Activated CD8-positive, alpha-beta T cell treated with anti-CD3 and anti-CD28 coated beads for 36 hours (primary cell): Measurements from ENCODE around the gene GTF2IRD1. TPM values are rescaled to one million over a fixed set of nuclear protein-coding genes. Genes with fewer than 3 reads are reported as not detected.
"Not testable (repeated sequence)": the region's sequence is repeated elsewhere in the genome, so short reads cannot be mapped to it uniquely, and the experiment has no call there.

Experiments
- ATAC-seq: fragments of 200-7000 bp; cut with Tn5 transposase; one replicate; pipeline ENCODE4 v1.10.0; 2021; ENCODE audit warnings: mild to moderate bottlenecking, moderate library complexity
- CTCF ChIA-PET: fragments of 350-600 bp; sonication (Branson Sonifier 250); formaldehyde crosslinking; loops from one replicate; lab custom pipeline; 2021; ENCODE audit warnings: antibody characterized with exemption; lab: Charles Lee
- POLR2A ChIA-PET: fragments of 350-600 bp; sonication (Branson Sonifier 250); formaldehyde crosslinking; loops from one replicate; lab custom pipeline; 2021; ENCODE audit warnings: antibody characterized with exemption; lab: Charles Lee
- DNase-seq: peaks from one replicate; pipeline ENCODE4 v3.0.0-alpha.2; 2020
- H3K27ac Mint-ChIP-seq: one replicate; pipeline ENCODE4 v1.8.0; 2021; ENCODE audit warnings: mild to moderate bottlenecking, mixed read lengths
- H3K27me3 Mint-ChIP-seq: one replicate; pipeline ENCODE4 v1.8.0; 2021; ENCODE audit warnings: mixed read lengths
- H3K36me3 Mint-ChIP-seq: one replicate; pipeline ENCODE4 v1.8.0; 2021; ENCODE audit warnings: low read depth, mixed read lengths
- H3K4me1 Mint-ChIP-seq: one replicate; pipeline ENCODE4 v1.8.0; 2021; ENCODE audit warnings: low read depth, mixed read lengths
- H3K4me3 Mint-ChIP-seq: one replicate; pipeline ENCODE4 v1.8.0; 2021; ENCODE audit warnings: mild to moderate bottlenecking, moderate library complexity, mixed read lengths
- H3K9me3 Mint-ChIP-seq: one replicate; pipeline ENCODE4 v1.8.0; 2021; ENCODE audit warnings: mixed read lengths
- CTCF ChIP-seq: fragments of 200-600 bp; IDR thresholded peaks from one replicate; pipeline ENCODE4 v1.8.0; 2022; ENCODE audit warnings: antibody characterized with exemption, mild to moderate bottlenecking
- intact Hi-C: fragments of 100-400 bp; cut with micrococcal nuclease; formaldehyde crosslinking; loops from one replicate; pipeline ENCODE4 v1.10.0; 2022
- total RNA-seq, 2 experiments: library from RNA; stranded (reverse); gene quantifications; one replicate each; pipeline ENCODE4 v1.2.3, GENCODE V29; 2021

Gene GTF2IRD1
- total RNA-seq, 2 experiments from 2014 or later, result 1.2 to 1.4 TPM

GRCh38 chr7:74489997-74490945, 36.6 kb downstream of the GTF2IRD1 start:
- intact Hi-C loops, result no loop called here
- no peak for TF ChIP-seq CTCF
- Mint-ChIP-seq H3K36me3 (no peaks in the 10 kb centered on the region), H3K4me1 (no peaks in the 10 kb centered on the region), H3K27ac (no peak overlapping the region), H3K9me3 (no peaks in the 10 kb centered on the region), H3K27me3 (peaks cover 2% of the 10 kb centered on the region), H3K4me3 (no peak overlapping the region)
- ATAC-seq (no peak), DNase-seq (no peak)
- POLR2A ChIA-PET, result no interaction called here
- CTCF ChIA-PET, result no interaction called here

GRCh38 chr7:74491490-74491889, 37.8 kb downstream of the GTF2IRD1 start:
- H3K4me1 Mint-ChIP-seq, CTCF ChIA-PET, H3K27ac Mint-ChIP-seq, H3K9me3 Mint-ChIP-seq, intact Hi-C loops, H3K4me3 Mint-ChIP-seq, H3K27me3 Mint-ChIP-seq, DNase-seq, POLR2A ChIA-PET, H3K36me3 Mint-ChIP-seq, ATAC-seq: not testable (repeated sequence)

GRCh38 chr7:74493295-74493694, 39.6 kb downstream of the GTF2IRD1 start:
- intact Hi-C loops, result no loop called here
- H3K4me3 Mint-ChIP-seq, result no peak overlapping the region
- H3K4me1 Mint-ChIP-seq, result no peaks in the 10 kb centered on the region
- H3K9me3 Mint-ChIP-seq, result no peaks in the 10 kb centered on the region
- CTCF ChIA-PET, result interaction anchor here (0.9 to 1.8 kb wide), 3 partner anchors 11 to 218 kb away, joined by 3 read pairs; no protein-coding TSS in a partner anchor
- ATAC-seq, result no peak
- peaks cover 2% of the 10 kb centered on the region for H3K27me3 Mint-ChIP-seq
- POLR2A ChIA-PET, result no interaction called here
- no peak overlapping the region for H3K27ac Mint-ChIP-seq
- no peak for TF ChIP-seq CTCF
- H3K36me3 Mint-ChIP-seq, result no peaks in the 10 kb centered on the region
- no peak for DNase-seq

- no peak for ATAC-seq
- TF ChIP-seq CTCF, result no peak
Observed at GRCh38 chr7:74494076-74494548, 40.4 kb downstream of the GTF2IRD1 start.

GRCh38 chr7:74495112-74496086, 41.7 kb downstream of the GTF2IRD1 start:
- Mint-ChIP-seq H3K27me3 (no peaks in the 10 kb centered on the region), H3K4me1 (no peaks in the 10 kb centered on the region), H3K36me3 (no peaks in the 10 kb centered on the region), H3K9me3 (no peaks in the 10 kb centered on the region), H3K27ac (no peak overlapping the region), H3K4me3 (no peak overlapping the region)
- no peak for TF ChIP-seq CTCF
- ATAC-seq (no peak), DNase-seq (no peak)
- POLR2A ChIA-PET, result no interaction called here
- CTCF ChIA-PET, result no interaction called here
- intact Hi-C loops, result no loop called here

More at GRCh38 chr7:74494076-74494548, 40.4 kb downstream of the GTF2IRD1 start:
- CTCF ChIA-PET, result interaction anchor here (0.9 to 1.8 kb wide), 2 partner anchors 43 to 219 kb away, joined by 3 read pairs; no protein-coding TSS in a partner anchor
- intact Hi-C loops, result no loop called here
- no peak overlapping the region for H3K4me3 Mint-ChIP-seq
- DNase-seq, result no peak
- POLR2A ChIA-PET, result no interaction called here
- no peak overlapping the region for H3K27ac Mint-ChIP-seq
- no peaks in the 10 kb centered on the region for H3K27me3 Mint-ChIP-seq
- no peaks in the 10 kb centered on the region for H3K36me3 Mint-ChIP-seq
- H3K9me3 Mint-ChIP-seq, result no peaks in the 10 kb centered on the region
- H3K4me1 Mint-ChIP-seq, result no peaks in the 10 kb centered on the region
